Breast epithelium (tissue), 3 donors: Measurements from ENCODE around the gene OR2W3.

Experiments
- CTCF ChIP-seq, 3 donors: fragments of 450-650 bp; IDR thresholded peaks; one replicate each; pipeline ENCODE4 v1.5.1; 2016 to 2017; ENCODE audit warnings: antibody characterized with exemption in 3 of 3, mild to moderate bottlenecking in 3 of 3, moderate library complexity in 3 of 3
- POLR2A ChIP-seq: fragments of 450-650 bp; IDR thresholded peaks from one replicate; pipeline ENCODE4 v1.6.1; 2016; ENCODE audit warnings: antibody characterized with exemption, mild to moderate bottlenecking, moderate library complexity
- POLR2AphosphoS5 ChIP-seq, 3 donors: sonication (generic); formaldehyde crosslinking; IDR thresholded peaks; one replicate each; pipeline ENCODE4 v1.6.1; 2017; ENCODE audit warnings: antibody characterized with exemption in 3 of 3

GRCh38 chr1:247845693-247846017, 49.7 kb upstream of the OR2W3 start:
- TF ChIP-seq CTCF (IDR thresholded peaks at IDR 0.05) (no peak), POLR2A (no peak), POLR2AphosphoS5 (IDR thresholded peaks at IDR 0.05) (no peak)
